Osteoblast (primary cell): ENCODE data around the gene UPP2. TPM values are rescaled to one million over a fixed set of nuclear protein-coding genes. Genes with fewer than 3 reads are reported as not detected.

Source experiments
- DNase-seq: peaks from one replicate; pipeline ENCODE4 v3.0.0; 2011; ENCODE audit warnings: low spot score, mixed read lengths; ENCODE audit not compliant: insufficient read length; ENCODE audit errors: missing footprints
- H2AFZ ChIP-seq: 2 replicates; pipeline ENCODE4 v1.6.0; 2011; ENCODE audit warnings: mild to moderate bottlenecking, low read length
- H3K27ac ChIP-seq: 2 replicates; pipeline ENCODE4 v1.5.1; 2011; ENCODE audit warnings: mild to moderate bottlenecking, low read depth, low read length, moderate library complexity
- H3K27me3 ChIP-seq: 2 replicates; pipeline ENCODE4 v1.6.0; 2012; ENCODE audit warnings: mild to moderate bottlenecking, control low read depth, inconsistent platforms, low read length, moderate library complexity; ENCODE audit not compliant: insufficient read depth
- H3K36me3 ChIP-seq: 2 replicates; pipeline ENCODE4 v1.5.1; 2011; ENCODE audit warnings: mild to moderate bottlenecking, low read length, control low read depth, moderate library complexity; ENCODE audit not compliant: insufficient read depth
- H3K4me1 ChIP-seq: 2 replicates; pipeline ENCODE4 v1.5.1; 2011; ENCODE audit warnings: mild to moderate bottlenecking, low read length, control low read depth, moderate library complexity; ENCODE audit not compliant: insufficient read depth
- H3K4me2 ChIP-seq: 2 replicates; pipeline ENCODE4 v1.6.0; 2011; ENCODE audit warnings: mild to moderate bottlenecking, low read length; ENCODE audit not compliant: insufficient read depth
- H3K4me3 ChIP-seq: fragments of 200-600 bp; sonication (generic); 3 replicates; pipeline ENCODE4 v1.5.1; 2012; ENCODE audit warnings: mild to moderate bottlenecking, low read length, inconsistent platforms; ENCODE audit not compliant: insufficient read depth
- H3K79me2 ChIP-seq: 2 replicates; pipeline ENCODE4 v1.6.0; 2012; ENCODE audit warnings: mild to moderate bottlenecking, low read length, control low read depth, inconsistent platforms; ENCODE audit not compliant: insufficient read depth
- H3K9me3 ChIP-seq: 2 replicates; pipeline ENCODE4 v1.5.1; 2011; ENCODE audit warnings: low read depth, low read length, control low read depth
- H4K20me1 ChIP-seq: 2 replicates; pipeline ENCODE4 v1.6.0; 2012; ENCODE audit warnings: mild to moderate bottlenecking, low read length, control low read depth; ENCODE audit not compliant: insufficient read depth
- CTCF ChIP-seq: IDR thresholded peaks from 2 replicates; pipeline ENCODE4 v1.5.1; 2011; ENCODE audit warnings: mild to moderate bottlenecking, low read depth, low read length, moderate library complexity; ENCODE audit errors: extremely low read depth
- total RNA-seq: library from RNA; depleted of rRNA; stranded (reverse); fragments of >200 nt; gene quantifications from 2 replicates; pipeline ENCODE4 v1.2.3, GENCODE V29; 2012

UPP2 gene
- total RNA-seq, 1 donor = not detected

DNA sequence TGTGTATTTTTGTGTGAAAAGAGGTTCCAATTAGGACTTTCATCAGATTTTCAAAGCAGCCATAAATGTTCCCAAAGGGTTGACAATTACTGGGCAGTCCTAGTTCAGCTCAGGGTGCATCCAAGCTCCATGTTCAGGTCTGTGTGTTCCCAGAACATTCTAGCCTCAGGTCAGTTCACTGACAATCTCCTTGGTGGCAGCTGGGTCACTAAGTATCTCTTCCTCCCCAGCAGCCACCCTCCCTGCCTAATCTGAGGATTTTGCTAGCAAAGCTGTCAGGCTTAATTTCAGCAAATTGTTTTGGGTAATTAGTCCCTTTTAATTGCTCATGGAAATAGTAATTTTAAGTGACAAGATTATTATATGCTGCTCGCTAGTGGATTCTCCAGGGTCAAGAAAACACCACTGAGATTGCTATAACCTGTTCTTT, 29.8 kb downstream of the UPP2 start:
- no peaks in the 10 kb centered on the region for H3K4me1 ChIP-seq
- no peak for TF ChIP-seq CTCF
- no peak overlapping the region for H2AFZ ChIP-seq
- H4K20me1 ChIP-seq = no peaks in the 10 kb centered on the region
- DNase-seq = no peak
- no peaks in the 10 kb centered on the region for H3K79me2 ChIP-seq
- no peak overlapping the region for H3K27ac ChIP-seq
- H3K27me3 ChIP-seq = peaks cover 4% of the 10 kb centered on the region
- H3K36me3 ChIP-seq = no peaks in the 10 kb centered on the region
- no peak overlapping the region for H3K4me2 ChIP-seq
- H3K9me3 ChIP-seq = no peaks in the 10 kb centered on the region
- no peak overlapping the region for H3K4me3 ChIP-seq

DNA sequence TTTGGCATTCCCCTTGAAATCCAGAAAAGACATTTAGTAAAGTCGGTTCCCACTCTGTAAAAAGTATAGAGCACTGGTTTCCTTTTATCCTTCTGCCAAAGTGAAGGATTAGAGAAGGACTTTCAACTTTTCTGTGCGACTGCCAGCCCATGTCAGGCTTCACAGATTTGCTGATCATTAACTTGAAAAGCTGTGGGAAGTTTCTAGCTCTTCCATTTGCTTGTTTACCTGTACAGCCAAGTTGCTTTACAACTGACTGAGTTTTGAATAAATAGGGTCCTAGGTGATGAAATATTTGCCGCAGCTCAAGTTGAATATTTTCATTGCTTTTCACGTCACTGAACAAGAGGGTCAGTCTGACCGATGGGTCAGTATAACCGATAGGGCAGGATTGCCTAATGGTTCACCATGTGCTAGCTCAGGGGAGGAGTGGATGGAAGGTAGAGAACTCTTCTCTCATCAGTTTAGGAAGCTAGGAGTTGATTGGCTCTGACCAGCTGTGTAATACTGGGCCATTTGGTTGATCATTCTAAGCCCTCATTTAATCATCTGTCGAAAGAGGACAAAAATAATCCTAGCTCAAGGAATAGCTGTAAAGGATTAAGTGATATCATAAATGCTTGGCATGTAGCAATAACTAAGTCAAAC, 30.4 kb downstream of the UPP2 start:
- no peak overlapping the region for H3K4me3 ChIP-seq
- no peaks in the 10 kb centered on the region for H3K79me2 ChIP-seq
- no peaks in the 10 kb centered on the region for H3K36me3 ChIP-seq
- no peak overlapping the region for H3K27ac ChIP-seq
- DNase-seq = no peak
- TF ChIP-seq CTCF = no peak
- no peaks in the 10 kb centered on the region for H3K9me3 ChIP-seq
- H3K4me1 ChIP-seq = no peaks in the 10 kb centered on the region
- peaks cover 4% of the 10 kb centered on the region for H3K27me3 ChIP-seq
- no peak overlapping the region for H2AFZ ChIP-seq
- no peaks in the 10 kb centered on the region for H4K20me1 ChIP-seq
- no peak overlapping the region for H3K4me2 ChIP-seq

DNA sequence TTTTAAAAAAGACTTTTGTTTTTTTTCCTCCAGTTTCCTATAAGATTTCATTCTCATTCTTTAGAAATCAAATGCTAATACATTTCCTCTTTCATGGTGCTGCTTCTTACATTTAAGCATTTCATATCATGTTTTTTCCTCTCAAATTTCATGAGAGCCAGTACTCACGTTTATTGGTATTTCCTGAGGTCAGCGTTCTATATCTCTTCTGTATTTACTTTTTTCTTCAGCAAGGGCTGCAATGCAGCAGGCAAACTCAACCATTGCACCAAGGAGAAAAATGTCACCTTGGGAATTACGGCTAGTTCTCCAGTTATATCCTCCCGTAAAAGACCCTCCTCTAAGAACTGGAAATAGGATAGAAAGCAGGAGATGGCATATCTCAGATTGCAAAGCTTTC, 32.4 kb downstream of the UPP2 start:
- H3K9me3 ChIP-seq = no peaks in the 10 kb centered on the region
- no peaks in the 10 kb centered on the region for H3K79me2 ChIP-seq
- H3K27me3 ChIP-seq = peaks cover 3% of the 10 kb centered on the region
- no peak overlapping the region for H3K4me3 ChIP-seq
- H3K4me2 ChIP-seq = no peak overlapping the region
- no peak overlapping the region for H3K27ac ChIP-seq
- DNase-seq = no peak
- no peaks in the 10 kb centered on the region for H3K4me1 ChIP-seq
- TF ChIP-seq CTCF = no peak
- H2AFZ ChIP-seq = no peak overlapping the region
- no peaks in the 10 kb centered on the region for H4K20me1 ChIP-seq
- H3K36me3 ChIP-seq = no peaks in the 10 kb centered on the region

DNA sequence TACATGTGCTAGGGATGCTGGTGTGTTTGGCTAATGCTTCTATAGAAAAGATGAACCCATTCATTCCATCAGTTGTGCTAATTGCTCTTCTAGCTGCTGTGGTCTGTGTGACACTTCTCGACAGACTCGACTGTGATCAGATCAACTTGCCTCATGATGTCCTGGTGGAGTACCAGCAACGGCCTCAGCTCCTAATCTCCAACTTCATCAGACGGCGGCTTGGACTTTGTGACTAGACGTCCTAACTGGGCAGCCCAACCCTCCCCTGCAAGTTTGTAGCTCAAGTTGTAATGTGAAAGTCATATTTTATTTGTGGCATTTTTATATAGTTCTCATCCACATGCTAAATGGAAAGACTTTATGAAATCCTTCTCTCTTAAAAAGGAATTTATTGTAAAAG, 33.0 kb downstream of the UPP2 start:
- Histone ChIP-seq H4K20me1 (no peaks in the 10 kb centered on the region), H2AFZ (no peak overlapping the region), H3K4me1 (no peaks in the 10 kb centered on the region), H3K27me3 (peaks cover 3% of the 10 kb centered on the region), H3K27ac (no peak overlapping the region), H3K79me2 (no peaks in the 10 kb centered on the region), H3K4me2 (no peak overlapping the region), H3K36me3 (no peaks in the 10 kb centered on the region), H3K4me3 (no peak overlapping the region), H3K9me3 (no peaks in the 10 kb centered on the region)
- TF ChIP-seq CTCF = no peak
- DNase-seq = no peak
